HG03103 (cell line): ENCODE measurements around the gene CXCL5.
"Not testable (repeated sequence)": the region's sequence is repeated elsewhere in the genome, so short reads cannot be mapped to it uniquely, and the experiment has no call there.

Source experiments
- ATAC-seq: cut with Tn5 transposase; IDR thresholded peaks from one replicate; pipeline ENCODE4 v1.9.1; 2021; ENCODE audit warnings: low read depth; ENCODE audit not compliant: unreplicated experiment

CXCL5 gene

DNA sequence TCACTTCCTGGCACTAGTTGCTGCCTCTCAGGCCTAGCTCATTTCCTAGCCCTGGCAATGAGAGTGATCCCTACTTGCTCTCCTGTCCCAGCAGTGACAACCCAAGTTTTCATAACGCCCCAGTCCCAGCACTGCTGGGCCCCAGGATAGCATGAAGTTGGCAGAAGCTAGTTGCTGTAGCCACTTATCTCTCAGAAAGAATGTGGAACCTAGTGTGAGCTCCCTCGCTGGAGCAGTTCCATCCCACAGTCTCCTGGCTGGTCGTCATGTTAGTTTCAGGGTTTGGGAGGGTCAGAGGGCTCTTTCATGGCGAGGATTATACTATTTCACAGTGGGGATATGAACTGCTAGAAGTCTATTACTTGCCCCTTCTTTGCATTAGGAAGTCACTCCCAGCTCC lies 21.8 kb downstream of the CXCL5 start:
- no peak for ATAC-seq

DNA sequence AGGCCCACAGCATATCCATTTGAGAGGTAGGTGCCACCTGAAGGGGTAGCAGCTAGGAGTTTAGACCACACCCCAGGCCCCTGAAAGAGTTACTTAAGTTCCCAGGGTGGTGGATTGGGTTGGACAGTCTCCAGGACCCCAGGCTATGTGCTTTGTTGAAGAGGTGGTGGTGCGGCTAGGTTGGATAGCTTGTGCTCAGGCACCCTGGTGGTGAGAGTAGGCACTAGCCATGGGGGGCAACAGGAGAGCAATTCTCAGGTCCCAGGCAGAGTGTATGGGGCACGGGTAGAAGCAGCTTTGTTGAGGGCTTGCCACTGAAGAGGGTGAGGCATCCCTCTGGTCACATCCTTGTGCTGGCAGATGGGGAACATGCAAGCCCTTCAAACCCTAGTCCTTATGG lies 22.3 kb downstream of the CXCL5 start:
- ATAC-seq: no peak

DNA sequence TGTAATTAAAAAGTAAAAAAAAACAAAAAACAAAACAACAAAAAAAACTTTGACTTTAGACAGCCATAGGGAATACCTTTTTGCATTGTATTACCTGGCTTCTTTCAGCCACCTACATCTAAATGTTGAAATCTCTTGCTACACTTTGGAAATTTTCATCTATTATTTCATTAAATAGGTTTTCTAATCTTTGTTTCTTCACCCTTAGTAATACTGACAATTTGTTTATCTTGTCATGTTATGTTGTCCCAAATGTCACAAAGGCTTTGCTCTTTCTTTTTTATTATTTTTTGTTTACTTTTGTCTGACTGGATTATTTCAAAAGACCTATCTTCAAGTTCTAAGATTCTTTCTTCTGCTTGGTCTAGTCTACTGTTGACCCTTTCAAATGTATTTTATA lies 24.1 kb downstream of the CXCL5 start:
- ATAC-seq: no peak

DNA sequence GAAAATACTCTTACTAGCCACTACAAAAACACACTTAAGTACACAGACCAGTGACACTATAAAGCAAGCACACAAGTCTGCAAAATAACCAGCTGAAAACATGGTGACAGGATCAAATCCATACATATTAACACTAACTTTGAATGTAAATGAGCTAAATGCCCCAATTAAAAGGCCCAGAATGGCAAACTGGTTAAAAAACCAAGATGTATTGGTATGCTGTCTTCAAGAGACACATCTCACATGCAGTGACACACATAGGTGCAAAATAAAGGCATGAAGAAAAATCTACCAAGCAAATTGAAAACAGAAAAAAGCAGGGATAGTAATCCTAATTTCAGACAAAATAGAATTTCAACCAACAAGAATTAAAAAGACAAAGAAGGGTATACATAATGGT lies 27.5 kb downstream of the CXCL5 start:
- no peak for ATAC-seq

DNA sequence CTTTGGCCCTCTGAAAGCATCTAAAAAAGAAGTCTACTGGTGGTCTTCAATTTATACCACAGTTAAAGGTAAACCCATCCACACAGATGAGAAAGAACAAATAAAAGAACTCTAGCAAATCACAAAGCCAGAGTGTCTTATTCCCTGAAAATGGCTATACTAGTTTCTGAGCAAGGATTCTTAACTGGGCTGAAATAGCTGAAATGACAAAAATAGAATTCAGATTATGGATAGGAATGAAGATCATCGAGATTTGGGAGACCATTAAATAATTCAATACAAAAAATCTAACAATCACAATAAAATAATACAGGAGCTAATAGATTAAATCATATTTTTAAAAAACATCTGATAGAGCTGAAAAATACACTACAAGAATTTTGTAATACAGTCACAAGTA lies 28.5 kb downstream of the CXCL5 start:
- no peak for ATAC-seq

DNA sequence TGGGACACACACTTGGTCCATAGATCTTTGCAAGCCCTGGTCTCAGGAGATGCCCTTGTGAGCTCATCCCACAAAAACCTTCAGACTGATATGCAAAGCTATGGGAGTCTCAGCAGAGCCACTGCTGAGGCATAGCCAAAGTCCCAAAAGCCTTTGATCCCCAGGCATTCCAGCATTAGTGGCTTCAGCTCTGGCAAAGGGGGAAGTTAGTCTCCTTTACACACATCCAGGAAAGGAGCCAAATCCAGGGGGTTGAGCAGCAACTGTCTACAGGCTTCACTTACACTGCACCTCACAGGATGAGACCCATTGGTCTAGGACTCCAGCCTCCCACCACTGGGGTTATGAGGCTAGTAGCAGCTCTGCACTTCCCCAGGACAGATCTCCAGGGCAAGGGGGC lies 30.6 kb downstream of the CXCL5 start:
- ATAC-seq: no peak

DNA sequence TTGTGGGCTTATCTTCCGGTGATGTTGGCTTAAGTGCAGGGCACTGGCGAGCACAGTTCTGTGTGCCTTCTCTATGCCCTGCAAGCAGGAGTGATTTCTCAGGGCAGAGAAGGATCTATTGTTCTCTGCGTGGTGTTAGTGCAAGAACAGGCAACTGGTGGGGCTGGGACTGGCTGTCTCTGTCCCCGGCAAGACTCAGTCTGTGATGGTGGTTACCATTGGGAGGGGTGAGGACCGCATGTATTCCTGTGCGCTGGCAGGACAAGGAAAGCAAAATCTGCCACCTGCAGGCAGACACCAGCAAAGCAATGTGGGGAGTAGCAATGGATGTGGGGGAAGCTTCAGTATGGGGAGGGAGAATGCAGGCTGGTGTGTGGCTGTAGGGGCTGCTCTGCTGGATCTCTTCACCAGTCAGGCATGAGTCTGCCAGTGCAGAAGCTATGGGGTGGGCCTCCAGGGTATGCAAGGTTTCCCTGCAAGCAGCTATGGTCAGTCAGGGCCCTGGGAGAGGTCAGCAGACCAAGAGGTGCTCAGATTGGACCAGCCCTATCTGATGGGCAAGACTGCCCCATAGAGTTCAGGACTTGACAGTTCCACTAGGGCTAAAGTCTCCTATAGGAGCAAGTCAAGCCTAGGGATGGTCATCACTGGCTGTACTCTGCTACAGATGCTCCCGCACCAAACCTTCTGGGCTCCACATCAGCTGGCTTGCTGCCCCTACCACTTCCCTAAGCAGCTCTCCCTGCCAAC lies 33.4 kb downstream of the CXCL5 start:
- no peak for ATAC-seq

DNA sequence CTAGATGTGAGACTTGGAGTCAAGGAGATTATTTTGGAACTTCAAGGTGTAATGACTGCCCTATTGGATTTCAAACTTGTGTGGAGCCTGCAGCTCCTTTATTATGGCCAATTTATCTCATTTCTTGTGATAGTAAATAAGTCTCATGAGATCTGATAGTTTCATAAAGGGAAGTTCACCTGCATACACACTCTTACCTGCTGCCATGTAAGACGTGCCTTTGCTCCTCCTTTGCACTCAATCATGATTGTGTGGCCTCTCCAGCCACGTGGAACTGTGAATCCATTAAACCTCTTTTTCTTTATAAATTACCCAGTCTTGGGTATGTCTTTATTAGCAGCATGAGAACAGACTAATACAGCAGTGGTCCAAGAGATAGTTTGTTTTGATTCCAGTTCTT lies 35.8 kb downstream of the CXCL5 start:
- ATAC-seq: no peak

DNA sequence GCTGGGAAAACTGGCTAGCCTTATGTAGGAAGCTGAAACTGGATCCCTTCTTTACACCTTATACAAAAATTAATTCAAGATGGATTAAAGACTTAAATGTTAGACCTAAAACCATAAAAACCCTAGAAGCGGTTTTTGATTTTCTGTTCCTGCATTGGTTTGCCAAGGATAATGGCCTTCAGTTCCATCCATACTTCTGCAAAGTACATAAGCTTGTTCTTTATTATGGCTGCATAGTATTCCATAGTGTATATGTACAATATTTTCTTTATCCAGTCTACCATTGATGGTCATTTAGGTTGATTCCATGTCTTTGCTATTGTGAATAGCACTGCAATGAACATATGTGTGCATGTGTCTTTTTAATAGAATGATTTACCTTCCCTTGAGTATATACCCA lies 39.4 kb downstream of the CXCL5 start:
- not testable (repeated sequence) for ATAC-seq

DNA sequence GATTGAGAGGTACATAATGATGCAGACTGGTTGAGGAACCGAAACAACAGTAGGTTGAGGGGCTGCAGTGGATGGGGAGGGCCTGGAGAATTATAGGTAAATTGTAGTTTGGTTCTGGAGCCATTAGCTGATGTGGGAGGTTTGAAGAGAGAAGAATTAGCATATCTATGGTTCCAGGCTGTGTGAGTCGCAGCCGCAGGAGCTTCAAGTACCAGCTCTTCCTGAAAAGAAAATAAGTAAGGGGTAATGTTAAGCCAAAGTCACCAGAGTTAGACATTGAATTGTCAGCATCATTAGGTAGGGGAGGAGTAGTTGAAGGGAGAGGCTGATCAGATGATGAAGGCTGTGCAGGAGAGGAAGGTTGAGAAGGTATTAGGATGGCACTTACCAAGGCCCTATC lies 46.1 kb downstream of the CXCL5 start:
- ATAC-seq: no peak

DNA sequence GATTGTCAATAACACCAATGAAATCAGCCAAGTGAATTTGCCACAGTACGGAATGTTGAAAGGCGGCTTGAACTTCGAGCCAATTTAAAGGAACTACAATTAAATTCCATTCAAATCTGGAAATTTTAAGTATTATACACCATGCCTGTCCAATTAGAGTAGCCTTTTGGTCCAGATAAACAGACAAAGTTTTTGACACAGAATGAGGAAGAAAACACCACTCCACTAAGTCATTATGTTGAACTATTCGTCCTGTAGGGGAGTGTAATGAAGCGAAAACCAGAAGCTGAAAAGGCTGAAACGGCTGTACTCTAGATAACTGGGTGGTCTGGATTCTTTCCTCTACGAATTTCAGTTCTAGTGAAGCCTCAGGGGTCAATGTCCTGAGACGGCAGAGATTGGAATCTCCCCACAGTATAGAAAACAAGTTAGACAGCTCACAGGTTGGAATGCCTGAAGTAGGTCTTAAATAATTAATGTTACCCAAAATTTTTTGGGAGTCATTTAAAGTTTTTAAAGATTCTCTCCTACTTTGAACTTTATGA lies 48.0 kb downstream of the CXCL5 start:
- ATAC-seq: not testable (repeated sequence)

DNA sequence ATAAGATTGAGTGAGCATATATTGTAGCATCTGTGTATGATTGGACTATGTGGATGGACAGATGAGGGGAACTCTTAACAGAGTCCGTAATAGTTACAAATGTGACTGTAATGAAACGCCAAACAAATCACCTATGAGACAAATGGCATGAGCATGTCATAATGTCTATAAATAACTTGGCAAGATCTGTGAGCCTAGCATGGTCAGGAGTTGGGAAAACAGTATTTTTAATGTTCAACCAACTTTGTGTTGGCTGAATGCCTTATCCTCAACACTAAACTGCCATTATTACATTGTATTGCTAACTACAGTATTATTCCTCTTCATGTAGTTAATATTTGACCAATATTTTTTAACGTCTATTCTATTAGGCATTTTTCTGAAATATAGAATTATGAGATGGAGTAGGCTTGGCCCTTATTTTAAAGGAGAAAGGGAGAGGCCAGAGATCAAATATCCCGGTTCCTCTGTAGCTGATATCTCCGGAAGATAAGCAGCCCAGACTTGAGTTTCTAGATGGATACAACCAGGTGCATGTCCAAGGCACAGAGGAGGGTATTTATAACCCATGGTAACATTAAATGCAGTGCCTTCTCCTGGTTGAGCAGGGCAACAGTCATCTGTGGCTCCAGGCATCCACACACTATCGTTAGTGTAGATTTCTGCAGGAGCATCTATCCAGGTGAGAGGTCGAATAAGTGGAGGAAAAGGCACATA lies 49.3 kb downstream of the CXCL5 start:
- no peak for ATAC-seq

DNA sequence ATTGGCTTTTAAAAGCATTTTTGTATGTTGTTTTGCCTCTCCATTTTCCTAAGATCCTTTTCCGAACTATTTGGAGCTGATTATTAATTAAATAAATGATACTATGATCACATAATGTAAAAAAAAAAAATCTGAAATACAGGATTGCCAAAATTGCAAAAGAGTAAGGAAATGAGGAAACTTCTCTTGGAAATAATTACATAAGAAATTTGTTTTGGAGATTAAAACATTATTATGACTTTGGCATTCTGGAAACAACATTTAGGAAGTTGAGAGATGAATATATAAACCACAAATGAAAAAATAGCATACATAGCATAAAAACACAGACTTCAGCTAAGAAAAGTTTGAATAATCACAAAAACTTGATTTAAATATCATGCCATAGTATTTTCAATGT lies 50.2 kb downstream of the CXCL5 start:
- no peak for ATAC-seq

DNA sequence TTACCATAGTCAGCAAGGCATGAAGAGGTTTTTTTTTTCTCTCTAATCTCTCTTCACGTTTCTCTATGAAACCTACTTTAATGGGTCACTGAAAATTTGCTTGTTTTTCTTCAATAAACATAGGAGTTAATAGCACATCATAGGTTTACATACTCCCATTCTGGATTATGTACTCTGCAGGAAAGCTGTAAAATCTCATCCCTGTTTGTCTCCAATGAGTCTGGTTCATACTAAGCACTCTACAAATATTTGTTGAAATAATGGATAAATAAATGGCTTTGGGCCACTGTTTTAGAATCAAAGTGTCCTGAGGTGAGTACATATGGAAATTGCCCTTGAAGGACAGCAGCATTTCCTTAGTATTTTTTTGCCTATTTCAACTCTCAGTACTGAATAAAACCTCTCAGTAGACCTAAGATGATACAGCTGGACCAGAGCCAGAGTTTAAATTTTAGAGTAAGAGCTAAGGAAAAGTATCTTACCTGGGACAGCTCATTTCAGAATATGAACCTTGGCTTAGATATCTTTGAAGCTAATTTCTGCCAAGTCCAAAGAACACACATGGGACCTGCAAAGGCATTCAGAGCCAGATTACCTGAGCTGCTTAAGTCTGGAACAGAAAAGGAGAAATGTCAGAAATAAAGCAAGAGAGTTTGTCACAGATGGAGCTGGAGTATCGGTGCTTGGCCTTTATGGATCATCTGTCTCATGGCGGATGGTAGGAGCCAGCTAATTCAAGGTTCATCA lies 51.1 kb downstream of the CXCL5 start:
- ATAC-seq: no peak

DNA sequence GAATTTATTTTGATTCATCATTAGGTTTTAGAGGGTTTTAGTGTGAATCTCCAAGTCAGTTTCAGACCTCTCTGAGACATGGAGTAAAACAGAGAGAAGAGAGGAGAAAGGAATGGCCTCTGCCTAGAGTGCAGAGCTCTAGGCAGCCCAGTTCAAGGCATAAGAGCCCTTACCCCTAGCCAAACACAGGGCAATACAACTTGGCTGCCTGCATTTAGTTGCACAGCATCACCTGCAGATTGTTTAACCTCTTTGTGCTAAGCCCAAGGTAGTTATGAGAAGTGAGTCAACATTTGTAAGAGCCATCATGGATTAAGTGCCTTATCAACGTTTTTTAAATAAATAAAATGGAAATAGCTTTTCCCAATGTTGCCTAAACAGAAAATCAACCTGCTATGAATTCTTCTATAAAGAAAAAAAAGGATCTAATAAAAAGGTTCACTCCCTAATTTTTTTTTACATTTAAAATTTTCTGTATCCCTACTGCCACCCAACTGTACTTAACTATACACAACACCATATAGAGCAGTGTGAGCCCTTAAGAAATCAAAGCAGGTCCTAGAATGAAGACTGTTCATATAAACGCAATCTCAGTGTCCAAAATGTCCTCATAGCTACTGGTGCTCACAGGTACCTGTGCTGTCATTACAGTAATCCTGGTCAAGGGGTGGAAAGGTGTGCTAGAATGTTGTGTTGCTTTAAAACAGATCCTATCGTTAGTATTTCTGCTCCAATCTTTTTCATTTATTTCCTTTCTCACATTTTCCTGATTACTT lies 52.6 kb downstream of the CXCL5 start:
- ATAC-seq: no peak
